Liver (tissue), 3 donors: ENCODE results near the gene MYO7A.

ENCODE experiments used
- CTCF ChIP-seq: fragments of 150-350 bp; IDR thresholded peaks from 2 replicates; pipeline ENCODE4 v1.5.1; 2017; ENCODE audit warnings: improper control_type of control experiment, low read depth, low read length; ENCODE audit not compliant: missing input control
- EGR1 ChIP-seq, 2 donors: IDR thresholded peaks; 2 replicates each; pipeline ENCODE4 v1.6.1; 2016 to 2018; ENCODE audit warnings: antibody characterized with exemption in 2 of 2, low read depth in 2 of 2
- RXRA ChIP-seq, 2 donors: IDR thresholded peaks; 2 replicates each; pipeline ENCODE4 v1.6.1; 2017 to 2018; ENCODE audit warnings: antibody characterized with exemption in 2 of 2, mild to moderate bottlenecking in 1 of 2
- TAF1 ChIP-seq: conservative IDR thresholded peaks from 2 replicates; pipeline ENCODE4 v1.6.1; 2016; ENCODE audit warnings: antibody characterized with exemption, mild to moderate bottlenecking
- TF ChIP-seq, protein P1 (sequence below): IDR thresholded peaks from 2 replicates; pipeline ENCODE4 v1.6.1; 2016; ENCODE audit warnings: antibody characterized with exemption
- donor health status: healthy.
- donor health status: healthy.

DNA sequence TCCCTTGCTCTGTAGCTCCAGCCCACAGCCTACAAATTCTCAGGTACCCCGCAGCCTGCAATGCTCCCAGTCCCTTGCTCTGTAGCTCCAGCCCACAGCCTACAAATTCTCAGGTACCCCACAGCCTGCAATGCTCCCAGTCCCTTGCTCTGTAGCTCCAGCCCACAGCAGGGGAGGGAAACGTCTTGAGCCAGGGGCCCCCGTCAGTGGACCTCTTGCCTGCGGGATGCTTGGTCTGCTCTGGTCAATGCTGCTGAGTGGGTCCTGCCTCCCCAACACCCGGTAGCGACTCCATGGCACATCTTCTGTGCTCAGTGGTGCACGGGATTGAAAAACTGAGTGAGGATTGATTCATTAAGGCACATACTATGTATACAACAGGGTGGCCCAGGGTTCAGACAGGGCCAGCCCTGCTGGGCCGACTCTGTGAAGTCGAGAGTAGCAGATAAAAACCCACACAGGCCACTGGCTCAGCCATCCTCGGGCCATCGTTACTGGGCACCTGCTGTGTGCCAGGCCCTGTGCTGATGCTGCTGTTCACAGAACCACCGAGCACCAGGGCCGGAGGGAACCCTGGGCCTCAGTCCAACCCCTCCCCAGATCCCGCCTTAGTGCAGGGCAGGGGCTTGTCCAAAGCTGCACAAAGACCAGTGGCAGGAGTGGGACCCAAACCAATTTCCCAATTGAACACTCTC, 69.7 kb downstream of the MYO7A start:
- TF ChIP-seq CTCF (no peak), TAF1 (no peak), RXRA (IDR thresholded peaks at IDR 0.05) (no peak), EGR1 (IDR thresholded peaks at IDR 0.05; ENCODE audit: low read depth in 2 of 2) (no peak)
- TF ChIP-seq, protein P1, sequence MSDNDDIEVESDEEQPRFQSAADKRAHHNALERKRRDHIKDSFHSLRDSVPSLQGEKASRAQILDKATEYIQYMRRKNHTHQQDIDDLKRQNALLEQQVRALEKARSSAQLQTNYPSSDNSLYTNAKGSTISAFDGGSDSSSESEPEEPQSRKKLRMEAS = no peak
